Kasumi-1 (cell line): ENCODE data around the gene TBX5.

Experiments used
- DNase-seq, 2 experiments: peaks; one replicate each; lab custom pipeline; 2025; lab: John Stamatoyannopoulos, UW

Gene TBX5

GRCh38 chr12:114320968-114321367 is 85.0 kb downstream of the TBX5 start:
- DNase-seq, result no peak

GRCh38 chr12:114320101-114320500 is 85.8 kb downstream of the TBX5 start:
- no peak for DNase-seq

GRCh38 chr12:114319422-114319821 is 86.5 kb downstream of the TBX5 start:
- no peak for DNase-seq

GRCh38 chr12:114318984-114319383 is 87.0 kb downstream of the TBX5 start:
- DNase-seq, result no peak

GRCh38 chr12:114316076-114316475 is 89.9 kb downstream of the TBX5 start:
- DNase-seq, result no peak

- no peak for DNase-seq
Measured at GRCh38 chr12:114314974-114315720, 90.8 kb downstream of the TBX5 start.

GRCh38 chr12:114314403-114314802 is 91.5 kb downstream of the TBX5 start:
- DNase-seq, result no peak

GRCh38 chr12:114313910-114314309 is 92.0 kb downstream of the TBX5 start:
- no peak for DNase-seq

GRCh38 chr12:114311974-114312373 is 94.0 kb downstream of the TBX5 start:
- no peak for DNase-seq

- no peak for DNase-seq
Measured at GRCh38 chr12:114306646-114307045, 99.3 kb downstream of the TBX5 start.

GRCh38 chr12:114305446-114305845 is 100.5 kb downstream of the TBX5 start:
- DNase-seq, result no peak
